K562 (cell line): Measurements from ENCODE around the gene PLPP4. TPM values are rescaled to one million over a fixed set of nuclear protein-coding genes. Genes with fewer than 3 reads are reported as not detected.

ENCODE experiments used
- ATAC-seq: fragments of 200-7000 bp; cut with Tn5 transposase; 3 replicates; pipeline ENCODE4 v1.9.1; 2020; ENCODE audit warnings: moderate library complexity
- BruUV-seq: library from RNA; stranded (reverse); fragments of 400-500 nt; replicated peaks from 2 replicates; lab custom pipeline; 2021; lab: Mats Ljungman, UMichigan
- CTCF ChIA-PET: fragments of 300-600 bp; formaldehyde crosslinking; extraction: SDS; loops from one replicate; lab custom pipeline; 2021; ENCODE audit warnings: low intra/inter-chr PET ratio; lab: Yijun Ruan, JAX
- POLR2A ChIA-PET: fragments of 300-600, 350-650 bp; sonication (Branson Sonifier 250); formaldehyde crosslinking; extraction: SDS; loops from one replicate; lab custom pipeline; 2021; ENCODE audit warnings: antibody characterized with exemption, inconsistent platforms; lab: Yijun Ruan, JAX
- DNase-seq, 4 experiments: peaks; one replicate each; pipeline versions ENCODE4 v3.0.0 to v3.0.0-alpha.2; 2011 to 2018; ENCODE audit warnings: low spot score in 3 of 4, mixed read lengths in 3 of 4; ENCODE audit errors: extremely low read depth in 1 of 4
- FAIRE-seq: peaks from 2 replicates; lab custom pipeline; 2011; peaks lifted over from hg19 to GRCh38; lab: Jason Lieb, UNC
- H2AFZ ChIP-seq: 2 replicates; pipeline ENCODE4 v1.6.0; 2011; ENCODE audit warnings: low read depth, low read length, control low read depth, inconsistent platforms
- H3K27ac ChIP-seq: fragments of 200-600 bp; 3 replicates; pipeline ENCODE4 v1.8.0; 2011; ENCODE audit warnings: low read depth, mild to moderate bottlenecking, control low read depth, inconsistent platforms, low read length, moderate library complexity, mixed read lengths; ENCODE audit errors: extremely low read depth
- H3K27me3 ChIP-seq, 2 experiments: fragments of 300-600 bp in 1 of 2; 2 replicates in 1 of 2; 3 replicates in 1 of 2; pipeline versions ENCODE4 v1.6.0 to v1.8.0; 2011; ENCODE audit warnings: inconsistent platforms in 2 of 2, low read length in 2 of 2, mild to moderate bottlenecking in 1 of 2, mixed read lengths in 1 of 2, moderate library complexity in 1 of 2; ENCODE audit not compliant: control insufficient read depth in 2 of 2, insufficient read depth in 2 of 2
- H3K36me3 ChIP-seq: fragments of 300-600 bp; 3 replicates; pipeline ENCODE4 v1.8.0; 2011; ENCODE audit warnings: mild to moderate bottlenecking, low read length, inconsistent platforms; ENCODE audit not compliant: control insufficient read depth, insufficient read depth
- H3K4me1 ChIP-seq, 2 experiments: fragments of 200-600 bp in 1 of 2; replicated peaks in 1 of 2; 2 replicates in 1 of 2; 3 replicates in 1 of 2; pipeline versions ENCODE4 v1.5.1 to v1.8.0; 2011; ENCODE audit warnings: inconsistent platforms in 2 of 2, low read length in 2 of 2, mild to moderate bottlenecking in 1 of 2, mixed read lengths in 1 of 2, moderate library complexity in 1 of 2; ENCODE audit not compliant: control insufficient read depth in 2 of 2, insufficient read depth in 2 of 2
- H3K4me2 ChIP-seq: 2 replicates; pipeline ENCODE4 v1.6.1; 2011; ENCODE audit warnings: low read length, control low read depth, inconsistent platforms, mixed read lengths; ENCODE audit not compliant: insufficient read depth
- H3K4me3 ChIP-seq: fragments of 200-600 bp; sonication (generic), shearing (Covaris generic); 2 replicates; pipeline ENCODE4 v1.5.1; 2016; ENCODE audit warnings: control low read depth, inconsistent platforms
- H3K79me2 ChIP-seq: fragments of 200-600 bp; 3 replicates; pipeline ENCODE4 v1.8.0; 2011; ENCODE audit warnings: low read length, inconsistent platforms; ENCODE audit not compliant: control insufficient read depth, insufficient read depth
- H3K9ac ChIP-seq, 2 experiments: 2 replicates each; pipeline versions ENCODE4 v1.6.0 to v1.6.1; 2011; ENCODE audit warnings: low read depth in 2 of 2, low read length in 2 of 2, control low read depth in 1 of 2, inconsistent platforms in 1 of 2, mild to moderate bottlenecking in 1 of 2, mixed read lengths in 1 of 2; ENCODE audit not compliant: insufficient read depth in 1 of 2
- H3K9me1 ChIP-seq: one replicate; pipeline ENCODE4 v1.6.0; 2011; ENCODE audit warnings: inconsistent platforms, mild to moderate bottlenecking, low read length, moderate library complexity; ENCODE audit not compliant: control insufficient read depth, insufficient read depth
- H3K9me3 ChIP-seq: replicated peaks from 2 replicates; pipeline ENCODE4 v1.5.1; 2011; ENCODE audit warnings: low read depth, low read length, inconsistent platforms; ENCODE audit not compliant: control insufficient read depth, insufficient read depth
- H4K20me1 ChIP-seq: replicated peaks from 2 replicates; pipeline ENCODE4 v1.6.1; 2011; ENCODE audit warnings: low read length, inconsistent platforms, mixed read lengths; ENCODE audit not compliant: control insufficient read depth, insufficient read depth
- BACH1 ChIP-seq: fragments of 200-800 bp; sonication (Bioruptor generic); IDR thresholded peaks from 2 replicates; pipeline ENCODE4 v1.6.1; 2016; ENCODE audit warnings: missing genetic modification characterization, missing compliant biosample characterization
- BMI1 ChIP-seq: fragments of 150-350 bp; IDR thresholded peaks from 2 replicates; pipeline ENCODE4 v1.6.1; 2014; ENCODE audit warnings: low read length
- CBX5 ChIP-seq: IDR thresholded peaks from 2 replicates; pipeline ENCODE4 v1.6.1; 2014; ENCODE audit warnings: low read depth, borderline replicate concordance
- CEBPG ChIP-seq, 3 experiments: fragments of 200-800 bp in 1 of 3; sonication (Bioruptor generic) in 1 of 3; sonication (generic) in 1 of 3; formaldehyde crosslinking in 1 of 3; IDR thresholded peaks in 2 of 3; conservative IDR thresholded peaks in 1 of 3; 2 replicates each; pipeline versions ENCODE4 v1.6.1 to v1.8.0; 2016 to 2022; ENCODE audit warnings: missing compliant biosample characterization in 2 of 3, missing genetic modification characterization in 2 of 3, mild to moderate bottlenecking in 1 of 3, missing genetic modification reagents in 1 of 3
- DLX4 ChIP-seq: fragments of 250-450 bp; sonication (Bioruptor Pico); IDR thresholded peaks from 2 replicates; pipeline ENCODE4 v1.6.1; 2021; ENCODE audit warnings: mild to moderate bottlenecking
- MEIS2 ChIP-seq: fragments of 450-650 bp; IDR thresholded peaks from 2 replicates; pipeline ENCODE4 v1.6.1; 2014; ENCODE audit warnings: mild to moderate bottlenecking; ENCODE audit not compliant: partially characterized antibody
- RFX5 ChIP-seq: IDR thresholded peaks from 2 replicates; pipeline ENCODE4 v1.6.1; 2011; ENCODE audit warnings: low read depth, mild to moderate bottlenecking, improper control_type of control experiment, low read length
- SMAD2 ChIP-seq: fragments of 150-350 bp; IDR thresholded peaks from 2 replicates; pipeline ENCODE4 v1.6.1; 2014; ENCODE audit warnings: low read depth, mild to moderate bottlenecking, low read length
- ZBTB17 ChIP-seq: fragments of 450-650 bp; formaldehyde crosslinking; IDR thresholded peaks from 2 replicates; pipeline ENCODE4 v1.4.0; 2020; ENCODE audit warnings: mild to moderate bottlenecking
- ZNF224 ChIP-seq: sonication (generic); formaldehyde crosslinking; IDR thresholded peaks from 2 replicates; pipeline ENCODE4 v1.8.0; 2022; ENCODE audit warnings: mild to moderate bottlenecking, missing genetic modification reagents
- ZNF24 ChIP-seq: fragments of 450-650 bp; IDR thresholded peaks from 2 replicates; pipeline ENCODE4 v1.6.1; 2016
- ZNF586 ChIP-seq: fragments of 450-650 bp; formaldehyde crosslinking; conservative IDR thresholded peaks from 2 replicates; pipeline ENCODE4 v1.4.0; 2020; ENCODE audit warnings: mild to moderate bottlenecking, moderate library complexity
- WGBS: fragments of 100-300 bp; shearing (Covaris generic); methylation state at CpG from one replicate; pipeline ENCODE4 v1.1.6; 2016; ENCODE audit warnings: low coverage, mixed read lengths; ENCODE audit not compliant: insufficient coverage; ENCODE audit errors: missing lambda C conversion rate; 5-methylcytosine and 5-hydroxymethylcytosine counted together
- in situ Hi-C: fragments of 300-500 bp; cut with MboI; formaldehyde crosslinking; loops from 4 replicates; pipeline ENCODE4 v1.15.0; 2018; ENCODE audit warnings: inconsistent platforms, mixed read lengths
- intact Hi-C: fragments of 100-400 bp; cut with micrococcal nuclease; formaldehyde crosslinking; loops from 2 replicates; pipeline ENCODE4 v1.14.2; 2022
- polyA plus RNA-seq, 8 experiments: library from polyadenylated mRNA; depleted of rRNA in 4 of 8; stranded (reverse) in 5 of 8; unstranded in 3 of 8; fragments of >200 nt; fragmentation: Nextera tagmentation in 2 of 8; fragmentation: Illumina TruSeq in 1 of 8; extraction: Ambion mirVana in 2 of 8; extraction: Trizol in 1 of 8; gene quantifications; 2 replicates each; pipeline versions ENCODE4 v1.2.1 to v1.2.3, GENCODE V29; 2011 to 2014; ENCODE audit warnings: inconsistent platforms in 1 of 8, missing spikeins in 1 of 8
- total RNA-seq, 7 experiments: library from RNA; depleted of rRNA in 6 of 7; stranded (reverse); fragments of >200 nt in 6 of 7; fragmentation: Illumina TruSeq in 2 of 7; extraction: Trizol in 2 of 7; gene quantifications; 2 replicates each; pipeline versions ENCODE4 v1.2.1 to v1.2.3, GENCODE V29; 2011 to 2021; ENCODE audit warnings: low replicate concordance in 1 of 7

Gene PLPP4
- total and polyA plus RNA-seq, 9 of the 15 experiments (the other 6 are each of a cell fraction or from before 2014, with no cell fraction given) = 0.08 TPM; not detected in 8

GRCh38 chr10:120492346-120492745 is 35.3 kb downstream of the PLPP4 start (continued):
- TF ChIP-seq SMAD2 (no peak), ZBTB17 (CRISPR knock-in tag) (no peak), BMI1 (no peak), ZNF586 (CRISPR knock-in tag) (no peak), ZNF24 (no peak)

- ChIA-PET CTCF (no interaction called here), POLR2A (no interaction called here)
- ATAC-seq (no peak), DNase-seq (no peak), FAIRE-seq (no peak)
- Histone ChIP-seq H3K79me2 (no peaks in the 10 kb centered on the region), H3K27me3 (no peaks in the 10 kb centered on the region), H3K4me2 (no peak overlapping the region), H3K36me3 (no peaks in the 10 kb centered on the region), H3K9me3 (no peaks in the 10 kb centered on the region), H3K9me1 (no peaks in the 10 kb centered on the region), H3K4me1 (no peaks in the 10 kb centered on the region), H3K27ac (no peak overlapping the region), H2AFZ (no peak overlapping the region), H4K20me1 (no peaks in the 10 kb centered on the region), H3K9ac (no peak overlapping the region), H3K4me3 (no peak overlapping the region)
- in situ Hi-C loops (no loop called here), intact Hi-C loops (no loop called here)
- TF ChIP-seq RFX5 (no peak), MEIS2 (no peak), CBX5 (no peak), BACH1 (tag) (no peak), DLX4 (no peak), ZNF224 (CRISPR knock-in tag) (no peak), CEBPG (CRISPR knock-in tag; IDR thresholded peaks at IDR 0.05) (no peak), CEBPG (tag; conservative IDR thresholded peaks at IDR 0.05 in 1 of 2, IDR thresholded peaks at IDR 0.05 in 1 of 2) (no peak)
- BruUV-seq = no TSS peak
- under 1% methylated on average over 11 of the region's 11 CpGs for WGBS
Observed at GRCh38 chr10:120493411-120494312, 36.6 kb downstream of the PLPP4 start.
